Gastroesophageal sphincter (tissue), 4 donors: ENCODE data around the gene ARHGEF16. TPM values are rescaled to one million over a fixed set of nuclear protein-coding genes. Genes with fewer than 3 reads are reported as not detected.

Source experiments
- ATAC-seq: fragments of 150-250 bp; one replicate; pipeline ENCODE4 v1.9.1; 2016; ENCODE audit warnings: mild to moderate bottlenecking, moderate library complexity
- H3K27ac ChIP-seq, 4 donors: fragments of 200-600 bp; sonication (generic) in 3 of 4; 1 replicate in 3 of 4; 2 replicates in 1 of 4; pipeline ENCODE4 v1.5.1; 2016 to 2019
- H3K27me3 ChIP-seq: fragments of 200-600 bp; sonication (generic); one replicate; pipeline ENCODE4 v1.5.1; 2019
- H3K36me3 ChIP-seq, 2 donors: fragments of 200-600 bp; sonication (generic); one replicate each; pipeline ENCODE4 v1.5.1; 2019; ENCODE audit warnings: control low read depth in 1 of 2
- H3K4me1 ChIP-seq, 3 donors: fragments of 200-600 bp; sonication (generic); 1 replicate in 2 of 3; 2 replicates in 1 of 3; pipeline ENCODE4 v1.5.1; 2016 to 2019; ENCODE audit warnings: control low read depth in 2 of 3
- H3K4me3 ChIP-seq, 2 donors: fragments of 200-600 bp; sonication (generic); one replicate each; pipeline ENCODE4 v1.5.1; 2019; ENCODE audit warnings: mild to moderate bottlenecking in 1 of 2, moderate library complexity in 1 of 2
- H3K9me3 ChIP-seq, 3 donors: fragments of 200-600 bp; sonication (generic); one replicate each; pipeline ENCODE4 v1.5.1; 2017 to 2019; ENCODE audit warnings: control low read depth in 2 of 3
- EP300 ChIP-seq: sonication (generic); formaldehyde crosslinking; IDR thresholded peaks from one replicate; pipeline ENCODE4 v1.6.1; 2017; ENCODE audit warnings: antibody characterized with exemption, mild to moderate bottlenecking
- POLR2A ChIP-seq, 2 donors: fragments of 450-650 bp; IDR thresholded peaks; one replicate each; pipeline ENCODE4 v1.6.1; 2017; ENCODE audit warnings: antibody characterized with exemption in 2 of 2, mild to moderate bottlenecking in 2 of 2, moderate library complexity in 1 of 2
- POLR2AphosphoS5 ChIP-seq: sonication (generic); formaldehyde crosslinking; IDR thresholded peaks from one replicate; pipeline ENCODE4 v1.6.1; 2017; ENCODE audit warnings: antibody characterized with exemption
- WGBS, 2 donors: methylation state at CpG; one replicate each; pipeline ENCODE4 v1.1.5; 2018; ENCODE audit warnings: low coverage in 1 of 2; 5-methylcytosine and 5-hydroxymethylcytosine counted together
- total RNA-seq, 4 donors: library from RNA; depleted of rRNA; stranded (reverse); fragments of >200 nt; gene quantifications; one replicate each; pipeline ENCODE4 v1.1.0, GENCODE V29; 2016
- TF ChIP-seq, protein P1 (sequence below), 4 experiments: fragments of 200-600 bp in 2 of 4; fragments of 450-650 bp in 2 of 4; sonication (generic) in 1 of 4; IDR thresholded peaks; one replicate each; pipeline ENCODE4 v1.5.1; 2017 to 2019; ENCODE audit warnings: antibody characterized with exemption in 4 of 4, mild to moderate bottlenecking in 2 of 4, moderate library complexity in 2 of 4

Gene ARHGEF16
- total RNA-seq, 4 donors from 2014 or later = 0.54 to 2.3 (median 0.87) TPM

DNA sequence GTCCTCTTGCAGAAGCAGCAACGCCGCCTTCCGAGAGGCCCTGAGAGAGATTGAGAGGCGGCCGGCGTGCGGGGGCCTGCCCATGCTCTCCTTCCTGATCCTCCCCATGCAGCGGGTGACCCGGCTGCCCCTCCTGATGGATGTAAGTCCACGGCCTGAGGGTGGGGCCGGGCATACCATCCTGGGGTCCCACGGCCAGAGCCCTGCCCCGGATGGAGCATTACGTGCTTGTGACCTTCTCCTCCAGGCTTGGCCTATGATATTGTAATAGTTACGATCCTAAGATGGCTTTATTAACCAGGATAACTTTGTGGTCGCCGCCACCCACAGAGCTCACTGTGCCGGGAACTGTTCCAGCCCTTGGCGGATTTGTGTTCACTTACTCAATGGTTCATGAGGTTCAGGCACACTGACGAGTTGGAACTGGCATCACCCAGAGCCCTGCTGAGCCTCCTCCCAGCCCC is 18.9 kb downstream of the ARHGEF16 start:
- no peaks in the 10 kb centered on the region for H3K9me3 ChIP-seq
- TF ChIP-seq EP300 = no peak
- no peak for TF ChIP-seq POLR2AphosphoS5
- TF ChIP-seq, protein P1, sequence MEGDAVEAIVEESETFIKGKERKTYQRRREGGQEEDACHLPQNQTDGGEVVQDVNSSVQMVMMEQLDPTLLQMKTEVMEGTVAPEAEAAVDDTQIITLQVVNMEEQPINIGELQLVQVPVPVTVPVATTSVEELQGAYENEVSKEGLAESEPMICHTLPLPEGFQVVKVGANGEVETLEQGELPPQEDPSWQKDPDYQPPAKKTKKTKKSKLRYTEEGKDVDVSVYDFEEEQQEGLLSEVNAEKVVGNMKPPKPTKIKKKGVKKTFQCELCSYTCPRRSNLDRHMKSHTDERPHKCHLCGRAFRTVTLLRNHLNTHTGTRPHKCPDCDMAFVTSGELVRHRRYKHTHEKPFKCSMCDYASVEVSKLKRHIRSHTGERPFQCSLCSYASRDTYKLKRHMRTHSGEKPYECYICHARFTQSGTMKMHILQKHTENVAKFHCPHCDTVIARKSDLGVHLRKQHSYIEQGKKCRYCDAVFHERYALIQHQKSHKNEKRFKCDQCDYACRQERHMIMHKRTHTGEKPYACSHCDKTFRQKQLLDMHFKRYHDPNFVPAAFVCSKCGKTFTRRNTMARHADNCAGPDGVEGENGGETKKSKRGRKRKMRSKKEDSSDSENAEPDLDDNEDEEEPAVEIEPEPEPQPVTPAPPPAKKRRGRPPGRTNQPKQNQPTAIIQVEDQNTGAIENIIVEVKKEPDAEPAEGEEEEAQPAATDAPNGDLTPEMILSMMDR (IDR thresholded peaks at IDR 0.05) = no peak
- no peak for TF ChIP-seq POLR2A (IDR thresholded peaks at IDR 0.05)
- no peaks in the 10 kb centered on the region for H3K36me3 ChIP-seq
- H3K27me3 ChIP-seq = peaks cover 88% of the 10 kb centered on the region
- H3K27ac ChIP-seq = no peak overlapping the region
- peaks cover 0 to 17% (median 0%) of the 10 kb centered on the region in 3 donors for H3K4me1 ChIP-seq
- whole genome bisulfite sequencing, 2 donors = 28 to 33% methylated on average over 2 to 3 of the region's 20 CpGs
- no peak overlapping the region for H3K4me3 ChIP-seq
- ATAC-seq = no peak

DNA sequence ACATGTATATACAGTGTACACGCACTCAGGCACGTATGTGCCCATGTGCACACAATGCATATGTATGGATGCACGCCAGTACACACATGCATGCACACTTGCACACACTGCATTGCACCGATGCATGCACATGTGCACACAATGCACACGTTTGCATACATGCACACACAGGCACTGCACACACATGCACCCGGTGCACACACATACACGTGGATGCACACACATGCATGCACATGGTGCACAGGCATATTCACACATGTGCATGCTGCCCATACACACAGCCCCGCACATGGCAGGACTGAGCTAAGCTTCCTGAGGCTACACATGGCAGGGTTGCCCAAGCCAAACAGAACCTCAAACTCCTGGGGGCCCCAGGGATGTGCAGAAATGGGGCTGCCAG is 19.6 kb downstream of the ARHGEF16 start:
- no peaks in the 10 kb centered on the region for H3K36me3 ChIP-seq
- no peak for TF ChIP-seq POLR2A (IDR thresholded peaks at IDR 0.05)
- TF ChIP-seq, protein P1 (IDR thresholded peaks at IDR 0.05) = no peak
- TF ChIP-seq EP300 = no peak
- TF ChIP-seq POLR2AphosphoS5 = no peak
- H3K4me3 ChIP-seq = no peak overlapping the region
- H3K4me1 ChIP-seq = peaks cover 0 to 17% (median 0%) of the 10 kb centered on the region in 3 donors
- ATAC-seq = no peak
- 88 to 100% methylated on average over 1 to 3 of the region's 8 CpGs for WGBS, 2 donors
- no peaks in the 10 kb centered on the region for H3K9me3 ChIP-seq
- H3K27me3 ChIP-seq = peaks cover 82% of the 10 kb centered on the region
- H3K27ac ChIP-seq = no peak overlapping the region

DNA sequence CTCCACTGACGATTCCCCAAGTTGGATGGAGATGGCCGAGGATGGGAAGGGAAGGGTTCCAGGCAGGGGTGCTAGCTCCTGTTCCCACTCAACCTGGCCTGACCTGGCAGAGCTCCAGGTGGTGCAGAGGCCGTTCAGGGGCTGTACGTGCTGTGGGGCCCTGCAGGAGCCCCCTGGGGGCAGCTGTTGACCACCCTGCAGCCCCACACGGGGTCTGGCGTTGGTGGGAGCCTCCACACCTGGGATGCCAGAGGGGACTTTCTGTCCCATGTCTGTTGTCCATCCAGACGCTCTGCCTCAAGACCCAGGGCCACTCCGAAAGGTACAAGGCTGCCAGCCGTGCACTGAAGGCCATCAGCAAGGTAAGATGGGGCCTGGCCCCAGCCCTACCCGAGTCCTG is 20.0 kb downstream of the ARHGEF16 start:
- H3K27me3 ChIP-seq = peaks cover 78% of the 10 kb centered on the region
- TF ChIP-seq POLR2A (IDR thresholded peaks at IDR 0.05) (no peak), POLR2AphosphoS5 (no peak)
- H3K27ac ChIP-seq = no peak overlapping the region
- no peak for ATAC-seq
- H3K4me3 ChIP-seq = no peak overlapping the region
- no peaks in the 10 kb centered on the region for H3K36me3 ChIP-seq
- H3K9me3 ChIP-seq = no peaks in the 10 kb centered on the region
- 40% methylated on average over 2 of the region's 10 CpGs; no CpG with 5 or more reads in 1 of the 2 donors for WGBS, 2 donors
- peaks cover 0 to 17% (median 0%) of the 10 kb centered on the region in 3 donors for H3K4me1 ChIP-seq

DNA sequence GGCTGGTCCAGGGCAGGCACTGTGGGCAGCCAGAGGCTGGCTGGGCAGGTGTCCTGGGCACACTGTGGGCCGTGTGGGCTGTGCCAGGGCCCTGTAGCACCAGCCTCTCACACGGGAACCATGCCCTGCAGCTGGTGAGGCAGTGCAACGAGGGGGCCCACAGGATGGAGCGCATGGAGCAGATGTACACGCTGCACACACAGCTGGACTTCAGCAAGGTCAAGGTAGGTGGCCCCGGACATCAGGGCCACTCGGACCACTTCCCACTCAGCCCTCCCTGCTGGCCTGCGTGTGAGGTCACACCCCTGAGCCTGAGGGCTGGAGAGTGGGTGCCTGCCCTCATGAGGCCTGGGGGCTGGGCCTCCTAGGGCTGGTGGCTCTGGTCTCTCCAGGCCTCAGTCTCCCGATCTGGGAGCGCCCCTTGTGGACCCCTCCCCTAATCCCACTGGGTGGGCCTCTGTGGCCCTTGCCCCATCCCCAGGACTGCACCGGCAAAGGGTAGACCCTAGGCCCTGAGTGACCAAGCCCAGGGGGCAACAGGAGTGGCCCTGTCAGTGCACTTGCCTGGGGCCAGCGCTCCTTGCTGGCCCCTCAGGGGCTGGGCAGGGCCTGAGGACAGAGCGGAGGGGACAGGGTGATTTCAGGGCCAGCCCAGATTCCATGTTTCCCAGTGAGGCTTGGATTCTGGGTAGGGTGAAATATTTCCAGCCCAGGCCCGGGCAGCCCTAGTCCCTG is 21.5 kb downstream of the ARHGEF16 start:
- WGBS, 2 donors = no CpG with 5 or more reads among the region's 14 CpGs
- Histone ChIP-seq H3K27me3 (peaks cover 63% of the 10 kb centered on the region), H3K27ac (no peak overlapping the region), H3K36me3 (no peaks in the 10 kb centered on the region), H3K9me3 (no peaks in the 10 kb centered on the region), H3K4me1 (peaks cover 0 to 12% (median 0%) of the 10 kb centered on the region in 3 donors), H3K4me3 (no peak overlapping the region)
- no peak for ATAC-seq
- TF ChIP-seq, protein P1 (IDR thresholded peaks at IDR 0.05) = no peak
- no peak for TF ChIP-seq EP300
- TF ChIP-seq POLR2A (IDR thresholded peaks at IDR 0.05) = no peak
- no peak for TF ChIP-seq POLR2AphosphoS5

DNA sequence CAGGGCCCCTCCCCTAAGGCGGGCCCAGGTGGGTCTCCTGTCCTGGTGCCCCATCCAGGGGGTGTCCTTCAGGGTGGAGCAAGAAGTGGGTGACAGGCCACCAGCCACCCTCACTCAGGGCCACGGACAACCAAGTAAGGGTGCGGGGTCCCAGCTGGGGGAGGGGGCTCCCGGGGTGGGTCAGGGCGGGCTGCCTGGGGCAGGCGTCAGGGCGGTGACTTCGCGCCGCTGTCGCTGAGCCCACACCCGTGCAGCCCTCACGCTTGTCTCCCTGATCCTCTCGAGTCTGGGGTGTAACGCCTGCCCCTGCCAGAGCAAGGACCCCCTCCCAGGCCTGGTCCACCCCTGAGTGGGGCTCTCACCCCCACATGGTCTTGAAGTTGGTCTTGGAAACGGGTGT is 22.2 kb downstream of the ARHGEF16 start:
- H3K36me3 ChIP-seq = no peaks in the 10 kb centered on the region
- ATAC-seq = no peak
- no peak overlapping the region for H3K4me3 ChIP-seq
- H3K27me3 ChIP-seq = peaks cover 56% of the 10 kb centered on the region
- H3K27ac ChIP-seq = no peak overlapping the region
- no peaks in the 10 kb centered on the region for H3K9me3 ChIP-seq
- TF ChIP-seq POLR2AphosphoS5 = no peak
- TF ChIP-seq, protein P1 (IDR thresholded peaks at IDR 0.05) = no peak
- TF ChIP-seq POLR2A (IDR thresholded peaks at IDR 0.05) = no peak
- no peak for TF ChIP-seq EP300
- H3K4me1 ChIP-seq = peaks cover 0 to 5% (median 0%) of the 10 kb centered on the region in 3 donors
- WGBS, 2 donors = 74% methylated on average over 8 of the region's 16 CpGs; no CpG with 5 or more reads in 1 of the 2 donors
